ENCODE results near the gene DLD.

DNA sequence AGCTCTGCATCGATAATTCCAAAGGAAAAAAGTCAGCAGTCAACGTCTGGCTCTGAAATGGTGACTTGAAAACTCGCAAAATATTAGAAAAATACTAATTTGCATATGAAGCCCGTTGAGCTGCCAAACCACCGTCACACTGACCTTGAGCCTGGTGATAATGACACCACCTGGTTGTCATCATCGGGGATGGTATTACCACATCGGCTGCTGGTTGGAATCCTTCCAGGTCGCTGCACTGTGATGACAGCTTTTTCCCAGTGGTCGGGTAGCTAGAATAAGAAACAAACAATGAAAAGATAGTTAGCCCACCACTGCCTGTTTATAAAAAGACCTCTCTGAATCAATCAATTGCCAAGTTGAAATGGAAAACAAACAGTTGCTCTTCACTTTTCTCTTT, 70.4 kb downstream of the DLD start:
- TF ChIP-seq SUZ12 (IDR thresholded peaks at IDR 0.05; ENCODE audit: extremely low read depth, insufficient read depth, insufficient read length) (no peak), ZNF274 (IDR thresholded peaks at IDR 0.05; ENCODE audit: low read depth, low read length) (no peak)
